NOMO-1 (cell line): Measurements from ENCODE around the gene TNKS2.

Source experiments
- DNase-seq, 2 experiments: peaks; one replicate each; lab custom pipeline; 2025; ENCODE audit not compliant: unreplicated experiment in 2 of 2; lab: John Stamatoyannopoulos, UW

Gene TNKS2

DNA sequence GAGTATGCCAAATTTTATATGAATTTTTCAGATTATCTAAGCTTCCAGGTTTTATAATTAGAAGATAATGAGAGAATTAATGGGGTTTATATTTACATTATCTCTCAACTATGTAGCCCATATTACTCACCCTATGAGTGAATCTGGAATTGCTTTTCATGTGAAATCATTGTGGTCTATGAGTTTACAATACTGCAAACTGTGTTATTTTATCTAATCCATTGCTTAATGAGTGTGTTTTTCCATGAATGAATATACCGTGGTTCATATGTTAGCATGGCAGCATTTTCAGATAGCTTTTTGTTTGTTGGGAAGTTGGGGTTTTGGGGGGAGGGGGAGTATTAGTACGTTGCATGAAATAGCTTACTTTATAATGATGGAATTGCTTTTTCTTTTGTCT lies 66.5 kb downstream of the TNKS2 start:
- DNase-seq: no peak

DNA sequence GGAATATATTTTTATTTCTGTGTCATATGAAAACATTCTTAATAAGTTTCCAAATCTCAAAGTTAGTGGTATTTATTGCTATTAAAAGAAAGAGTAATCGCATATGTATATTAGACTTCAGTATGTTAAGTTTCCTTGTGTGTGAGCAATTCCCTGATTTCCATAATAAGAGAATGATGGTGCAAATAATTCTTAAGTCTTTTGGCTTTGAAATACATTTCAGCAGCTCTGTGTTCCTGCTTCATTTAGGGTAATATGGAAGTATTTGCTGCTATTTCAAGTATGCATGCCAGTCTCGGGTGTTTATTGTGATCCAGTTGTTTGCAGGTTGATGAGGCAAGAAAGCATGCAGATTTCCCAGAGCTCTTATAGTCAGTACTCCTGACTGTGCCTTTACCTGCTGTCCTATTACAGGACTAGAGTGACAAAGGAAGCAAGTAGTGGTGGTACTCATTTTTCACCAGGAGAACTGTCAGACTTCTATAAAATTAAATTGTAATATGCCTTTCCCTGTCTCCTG lies 67.4 kb downstream of the TNKS2 start:
- no peak for DNase-seq

DNA sequence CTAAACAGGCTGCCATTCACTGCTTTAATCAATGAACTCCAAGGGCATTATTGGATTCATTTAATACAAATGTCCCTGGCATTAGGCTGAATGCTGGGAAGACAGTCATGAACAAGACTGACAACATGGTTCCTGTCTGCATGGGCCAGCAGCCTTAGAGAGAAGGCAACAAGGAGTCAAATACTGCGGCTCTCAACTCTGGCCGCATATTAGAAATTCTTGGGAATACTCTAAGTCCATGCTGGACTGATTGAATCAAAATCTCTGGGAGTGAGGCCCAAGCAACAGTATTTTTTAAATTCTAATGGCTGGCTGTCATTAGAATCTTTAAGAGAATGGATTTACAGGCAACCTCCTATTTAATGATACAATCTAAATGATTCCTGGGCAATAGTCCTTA lies 76.9 kb downstream of the TNKS2 start:
- no peak for DNase-seq

DNA sequence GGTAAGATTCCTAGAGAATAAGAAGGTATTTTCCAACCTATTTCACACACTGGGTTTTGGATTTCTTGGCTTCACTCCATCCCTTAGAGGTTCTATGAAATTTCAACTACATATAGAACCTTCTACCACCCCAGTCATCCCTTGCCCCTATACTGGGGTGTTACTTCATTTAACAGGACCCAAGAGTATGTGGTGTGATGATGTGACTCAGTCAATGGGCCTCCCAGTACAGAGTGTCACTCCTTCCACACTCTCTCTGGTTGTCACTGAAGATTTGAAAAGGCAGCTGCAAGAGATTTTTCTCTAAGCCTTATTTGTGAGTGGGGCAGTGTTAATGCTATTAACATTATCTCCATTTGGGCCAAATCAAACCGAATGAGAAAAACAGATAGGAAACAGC lies 77.6 kb downstream of the TNKS2 start:
- DNase-seq: no peak

DNA sequence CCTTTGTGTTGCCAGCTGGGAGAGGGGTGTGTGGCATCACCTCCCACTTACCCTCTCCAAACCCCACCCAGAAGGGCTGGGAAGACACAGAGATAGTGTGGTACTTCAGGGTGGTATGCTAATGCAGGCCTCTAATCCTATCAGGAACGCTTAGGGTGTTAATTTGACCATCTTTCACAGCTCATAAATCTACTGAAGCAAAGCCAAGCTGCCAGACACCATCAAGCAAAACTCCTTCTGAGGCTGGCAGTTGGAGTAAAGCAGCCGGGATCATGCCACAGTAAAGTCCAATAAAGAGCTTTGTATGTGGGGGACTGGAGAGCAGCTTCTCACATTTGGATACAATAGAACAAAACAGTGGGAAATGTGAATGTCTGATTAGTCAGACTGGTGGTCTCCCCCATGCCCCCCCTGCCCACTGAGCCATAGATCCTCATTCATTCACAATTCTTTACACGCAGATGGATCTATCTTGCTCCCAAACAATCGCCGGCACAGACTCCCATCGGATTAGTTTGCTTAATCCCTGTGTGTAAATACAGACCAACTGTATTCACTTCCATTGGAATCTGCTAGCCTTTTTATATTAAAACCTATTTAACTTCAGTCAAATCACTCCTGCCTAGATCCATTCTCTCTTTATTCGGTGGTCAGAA lies 81.4 kb downstream of the TNKS2 start:
- DNase-seq: no peak

DNA sequence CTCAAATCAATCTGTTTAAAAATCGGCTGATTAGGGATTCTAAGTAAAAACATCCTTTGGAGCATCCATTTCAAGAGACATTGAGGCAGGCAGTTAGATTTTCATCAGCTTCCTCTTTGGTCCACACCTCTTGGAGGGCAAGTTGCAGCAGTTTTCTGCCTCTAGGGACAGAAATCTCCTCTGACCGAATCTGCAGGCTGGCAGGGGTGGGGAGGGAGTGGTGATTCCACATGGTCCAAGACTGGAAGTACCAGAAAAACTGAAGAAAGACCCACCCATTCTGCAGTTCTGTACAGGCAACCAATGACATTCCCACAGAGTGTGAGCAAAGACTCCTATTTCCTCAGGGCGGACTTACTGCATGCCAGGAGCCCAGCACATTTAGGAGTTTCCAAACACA lies 82.1 kb downstream of the TNKS2 start:
- no peak for DNase-seq

DNA sequence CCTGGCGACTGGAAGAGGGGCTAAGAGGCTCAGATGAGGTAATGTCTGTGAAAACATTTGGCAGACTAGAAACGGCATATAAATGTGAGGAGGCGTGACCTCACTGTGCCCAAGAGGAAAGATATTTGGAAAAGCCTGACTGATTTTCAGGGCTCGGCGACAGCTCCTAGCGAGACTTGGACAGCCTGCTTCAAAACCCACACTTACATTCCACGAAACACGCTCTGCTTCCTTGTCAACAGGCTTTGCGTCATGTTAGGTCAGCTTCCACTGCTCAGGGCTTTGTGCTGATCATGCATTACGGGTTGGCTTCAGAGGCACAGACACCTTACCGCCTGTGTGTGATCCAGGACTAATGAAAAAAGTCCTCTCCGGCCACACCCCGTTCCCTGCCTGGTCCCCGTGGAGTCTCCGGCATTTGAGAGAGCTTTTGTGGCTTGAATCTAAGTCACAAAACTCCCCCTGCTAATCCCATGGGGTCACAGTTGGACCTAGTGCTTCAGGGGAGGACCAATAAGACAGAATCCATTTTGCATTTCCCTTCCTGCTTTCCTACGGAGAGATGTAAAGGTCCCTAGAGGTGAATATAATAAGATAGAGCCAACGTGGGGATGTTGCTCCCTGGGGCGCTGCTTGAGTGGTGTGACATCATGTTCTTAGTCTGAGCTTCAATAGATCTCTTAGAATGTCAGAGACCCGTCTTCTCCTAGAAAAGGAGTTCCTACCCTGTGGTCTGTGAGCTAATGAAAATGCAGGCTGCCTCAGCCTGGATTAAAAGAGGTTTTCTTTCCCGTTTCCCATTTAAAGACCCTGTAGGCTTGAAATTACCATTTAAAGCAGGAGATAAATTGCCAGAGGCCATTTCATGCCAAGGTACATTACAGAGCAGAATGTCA lies 85.6 kb downstream of the TNKS2 start:
- no peak for DNase-seq

DNA sequence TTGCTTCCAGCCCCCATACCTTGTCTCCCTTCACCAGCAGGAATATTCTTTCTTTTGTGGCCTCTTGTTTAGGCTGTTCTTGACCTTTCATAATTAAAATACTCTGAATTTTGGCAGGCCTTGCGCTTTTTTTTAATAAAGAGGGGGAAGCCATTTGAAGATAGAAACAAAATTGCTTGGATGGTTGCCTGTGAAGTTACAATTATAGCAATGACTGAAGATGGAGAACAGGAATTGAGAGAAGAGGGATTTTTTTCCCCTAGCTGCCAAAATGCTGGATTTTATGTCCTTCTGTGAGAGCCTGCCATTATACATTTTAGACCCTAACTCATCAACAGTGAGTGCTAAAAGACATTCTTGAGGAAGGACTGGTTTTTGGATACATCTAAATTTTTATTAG lies 86.3 kb downstream of the TNKS2 start:
- no peak for DNase-seq

DNA sequence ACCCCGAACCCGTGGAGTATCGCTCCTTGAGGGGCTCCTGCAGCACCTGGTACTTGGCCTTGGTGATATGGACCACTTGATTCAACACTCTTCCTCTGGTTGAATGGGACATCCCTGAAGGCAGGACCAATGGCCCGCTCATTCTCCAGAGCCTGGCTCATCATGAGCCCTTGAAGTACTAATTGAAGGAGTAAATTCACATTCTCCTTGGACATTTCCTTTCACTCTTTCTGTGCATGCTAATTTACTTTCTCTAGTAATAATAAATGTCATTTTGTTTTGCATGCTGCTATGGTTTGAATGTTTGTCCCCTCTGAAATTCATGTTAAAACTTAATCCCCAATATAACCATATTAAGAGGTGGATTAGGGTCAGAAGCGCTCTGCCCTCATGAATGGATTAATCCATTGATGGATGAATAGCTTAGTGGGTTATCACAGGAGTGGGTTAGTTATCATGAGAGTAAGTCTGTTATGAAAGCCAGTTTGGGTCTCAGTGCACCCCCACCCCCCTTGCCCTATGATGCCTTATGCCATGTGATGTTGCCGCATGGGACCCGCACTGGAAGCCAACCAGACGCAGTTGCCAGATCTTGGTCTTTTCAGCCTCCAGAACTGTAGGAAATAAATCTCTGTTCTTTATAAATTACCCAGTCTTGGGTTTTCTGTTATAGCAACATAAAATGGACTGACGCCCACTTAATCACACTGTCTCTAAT lies 87.3 kb downstream of the TNKS2 start:
- no peak for DNase-seq

DNA sequence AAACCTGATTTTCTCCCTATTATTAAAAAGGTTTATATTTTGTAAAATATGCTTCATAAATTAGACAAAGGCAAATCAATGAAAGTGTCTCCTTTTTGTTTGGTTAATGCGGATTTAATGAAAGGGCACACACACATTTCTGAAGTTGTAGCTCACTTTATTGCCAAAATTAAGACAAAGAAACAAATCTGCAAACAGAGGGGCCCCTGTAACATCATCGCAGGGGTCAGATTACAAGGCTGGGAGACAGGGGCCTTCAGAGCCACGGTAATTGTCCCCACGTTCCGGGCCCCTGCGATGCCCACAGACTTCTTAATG lies 88.7 kb downstream of the TNKS2 start:
- no peak for DNase-seq

DNA sequence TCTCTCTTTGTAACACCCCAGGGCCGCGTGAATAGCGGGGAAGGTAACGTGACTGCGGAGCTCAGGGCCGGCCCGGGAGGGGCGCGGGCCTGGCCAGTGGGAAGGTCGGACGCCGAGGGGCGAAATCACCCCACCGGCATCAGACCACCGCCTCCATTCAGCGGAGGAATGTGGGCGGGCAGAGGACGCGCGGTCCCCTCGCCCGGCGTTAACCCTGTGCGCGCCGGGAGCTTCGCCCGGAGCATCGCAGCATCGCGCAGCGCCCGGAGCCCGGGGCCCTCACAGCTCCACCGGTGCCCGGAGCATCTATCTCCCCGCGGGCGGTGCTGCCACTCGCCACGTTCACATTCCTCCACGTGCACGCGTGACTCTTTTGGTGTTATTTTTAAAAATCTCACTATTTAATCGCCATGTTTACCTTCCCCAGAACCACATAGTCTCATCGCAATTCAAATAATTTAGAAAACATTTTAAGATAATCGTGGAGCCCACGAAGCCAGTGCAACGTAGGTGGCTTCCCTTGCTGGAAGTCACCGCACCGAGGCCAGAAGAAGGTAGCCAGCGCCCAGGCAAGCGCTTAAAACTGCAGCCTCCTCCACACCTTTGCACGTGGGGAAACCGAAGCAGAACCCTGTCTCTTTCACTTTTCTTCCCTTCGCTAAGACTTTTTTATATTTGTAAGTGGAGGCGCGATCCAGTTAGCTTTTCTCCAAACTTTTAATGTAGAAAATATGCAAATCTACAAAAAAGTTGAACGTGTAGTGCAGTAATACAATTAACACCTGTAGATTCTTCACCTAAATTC lies 89.2 kb downstream of the TNKS2 start:
- DNase-seq: no peak

DNA sequence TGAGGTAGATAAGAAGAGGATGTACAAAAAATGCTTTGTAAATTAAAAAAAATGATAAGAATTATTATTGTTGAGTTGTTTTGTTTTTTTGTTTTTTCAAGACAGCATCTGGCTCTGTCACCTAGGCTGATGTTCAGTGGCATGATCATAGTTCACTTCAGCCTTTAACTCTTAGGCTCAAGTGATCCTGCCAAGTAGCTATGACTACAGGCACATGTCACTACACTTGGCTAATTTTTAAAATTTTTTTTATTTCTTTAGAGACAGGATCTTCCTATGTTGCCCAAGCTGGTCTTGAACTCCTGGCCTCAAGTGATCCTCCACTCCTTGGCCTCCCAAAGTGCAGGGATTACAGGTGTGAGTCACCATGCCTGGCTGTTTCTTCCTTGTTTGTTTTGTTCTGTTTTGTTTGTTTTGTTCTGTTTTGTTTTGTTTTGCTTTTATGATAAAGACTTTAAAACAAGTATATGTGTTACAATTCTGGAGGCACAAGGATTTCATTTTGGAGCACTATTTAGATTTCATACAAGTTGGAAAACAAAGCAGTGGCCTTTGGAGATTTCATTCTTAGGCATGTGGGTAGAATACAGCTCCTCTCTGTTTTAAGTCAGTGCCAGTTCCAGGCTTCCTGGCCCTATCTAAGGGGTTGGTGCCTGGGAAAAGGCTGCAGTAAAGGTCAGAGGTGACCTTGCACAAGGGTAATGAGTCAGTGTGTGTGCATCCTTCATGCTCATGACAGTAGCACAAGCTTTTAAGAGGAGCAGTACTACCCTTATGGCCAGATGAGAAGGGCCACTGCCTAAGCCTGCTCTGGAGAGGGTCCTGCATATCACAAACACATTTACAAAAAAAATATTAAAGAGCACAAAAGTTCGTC lies 93.1 kb downstream of the TNKS2 start:
- DNase-seq: no peak

DNA sequence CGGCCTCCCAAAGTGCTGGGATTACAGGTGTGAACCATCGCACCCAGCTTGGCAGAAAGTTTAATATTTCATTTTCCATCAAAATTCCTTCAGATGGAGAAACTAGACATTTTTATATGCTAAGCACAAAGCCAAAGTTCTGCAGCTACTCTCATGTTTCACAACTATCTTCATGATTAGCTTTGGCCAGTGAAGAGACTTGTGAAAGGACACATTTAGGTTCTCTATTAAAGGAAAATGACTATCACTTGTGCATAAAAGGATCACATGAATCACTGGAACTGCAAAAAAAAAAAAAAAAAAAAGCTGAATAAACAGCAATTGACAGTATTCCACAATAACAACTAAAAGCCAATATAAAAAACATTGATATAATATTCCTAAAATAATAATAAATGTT lies 94.8 kb downstream of the TNKS2 start:
- no peak for DNase-seq

DNA sequence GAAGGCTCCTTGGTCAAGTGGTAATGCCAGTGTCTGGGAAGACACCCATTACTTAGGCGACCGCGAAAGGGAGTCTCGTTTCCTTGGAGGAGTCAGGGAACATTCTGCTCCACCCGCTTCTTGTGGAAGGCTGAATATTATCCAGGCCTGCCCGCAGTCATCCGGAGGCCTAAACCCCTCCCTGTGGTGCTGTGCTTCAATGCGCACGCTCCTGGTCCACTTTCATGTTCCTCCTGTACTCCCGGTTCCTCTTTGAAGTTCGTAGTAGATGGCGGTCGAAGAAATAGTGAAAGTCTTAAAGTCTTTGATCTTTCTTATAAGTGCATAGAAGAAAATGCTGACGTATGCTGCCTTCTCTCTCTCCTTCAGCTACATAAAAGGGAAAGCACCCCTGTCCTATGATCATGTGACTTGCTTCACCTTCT lies 96.0 kb downstream of the TNKS2 start:
- peak; percentile 48 to 58 for DNase-seq

DNA sequence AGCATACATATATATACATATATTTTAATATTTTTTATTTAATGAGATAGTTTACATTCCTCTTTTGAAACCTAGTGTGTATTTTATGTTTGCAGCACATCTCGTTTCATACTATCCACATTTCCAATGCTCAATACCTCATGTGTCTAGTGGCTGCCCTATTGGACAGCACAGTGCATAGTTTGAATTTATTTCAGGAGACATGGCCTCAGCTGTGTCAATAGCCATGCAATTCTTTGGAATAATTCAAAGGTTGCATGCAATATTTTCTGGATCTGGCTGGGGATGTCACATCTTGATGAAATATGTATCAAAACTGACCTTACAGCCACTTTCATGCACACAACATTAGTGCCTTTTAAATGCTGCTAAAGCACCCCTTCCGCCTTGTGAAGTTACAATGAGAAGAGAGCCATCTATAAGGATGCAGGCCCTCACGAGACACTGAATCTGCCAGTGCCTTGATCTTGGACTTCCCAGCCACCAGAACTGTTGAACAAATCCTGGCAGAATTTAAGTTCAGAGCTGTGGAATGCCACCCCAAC lies 98.1 kb downstream of the TNKS2 start:
- DNase-seq: no peak

DNA sequence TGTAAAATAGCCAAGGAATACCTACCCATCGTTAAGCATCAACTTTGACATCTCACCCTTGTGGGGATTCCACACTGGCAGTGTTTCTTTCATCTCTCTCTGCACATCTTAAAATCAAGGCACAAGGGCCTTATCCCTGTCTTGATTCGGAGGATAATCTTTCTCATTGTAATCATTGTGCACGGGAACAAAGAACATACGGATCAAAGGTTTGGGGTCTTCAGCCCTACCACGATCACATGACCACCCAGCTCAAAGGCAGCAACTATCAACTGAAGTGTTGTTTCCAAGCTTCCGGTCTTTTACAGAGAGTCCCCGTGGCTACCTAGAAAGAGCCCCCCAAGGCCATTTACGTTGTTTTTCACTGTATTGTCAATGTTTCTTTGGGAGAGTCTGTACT lies 99.2 kb downstream of the TNKS2 start:
- DNase-seq: no peak

DNA sequence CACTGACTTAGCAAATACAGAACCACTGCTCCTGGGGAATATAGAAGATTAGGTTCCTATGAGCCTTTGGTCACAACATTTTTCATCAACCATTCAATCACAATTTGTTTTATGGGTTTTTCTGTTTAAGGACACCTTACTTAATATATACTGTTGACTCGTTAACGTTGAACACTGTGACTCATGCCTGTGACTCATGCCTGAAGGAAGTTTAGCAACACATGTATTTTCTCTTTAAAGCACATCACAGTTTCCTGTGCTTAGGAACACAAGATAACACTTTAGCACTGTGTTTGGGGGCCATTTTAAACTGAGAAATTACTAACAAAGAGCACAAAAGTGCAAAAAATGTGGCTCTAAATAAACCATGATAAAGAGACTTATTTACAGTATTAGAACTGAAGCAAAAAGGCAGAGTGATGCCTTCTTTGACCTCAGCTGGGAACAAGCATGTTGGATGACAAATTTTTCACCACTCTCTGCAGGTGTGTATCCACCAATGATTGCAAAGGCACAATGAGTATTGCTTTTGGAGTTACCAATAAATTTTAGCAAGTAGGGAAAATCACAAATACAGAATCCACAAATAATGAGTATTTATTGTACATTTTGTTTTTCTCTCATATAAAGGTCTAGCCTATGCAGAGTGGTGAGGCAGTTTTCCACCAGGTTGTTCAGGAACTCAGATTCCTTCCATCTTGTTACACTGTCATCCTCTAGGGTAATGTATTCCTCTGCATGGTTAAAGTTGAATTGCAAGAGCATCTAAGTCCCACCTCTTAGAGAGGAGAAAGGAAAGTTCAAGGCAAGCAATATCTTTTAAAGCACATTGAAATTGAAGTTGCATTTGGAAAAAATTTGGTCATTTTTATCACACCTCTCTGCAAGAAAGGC lies 103.8 kb downstream of the TNKS2 start:
- peak; percentile 66 to 98 for DNase-seq

DNA sequence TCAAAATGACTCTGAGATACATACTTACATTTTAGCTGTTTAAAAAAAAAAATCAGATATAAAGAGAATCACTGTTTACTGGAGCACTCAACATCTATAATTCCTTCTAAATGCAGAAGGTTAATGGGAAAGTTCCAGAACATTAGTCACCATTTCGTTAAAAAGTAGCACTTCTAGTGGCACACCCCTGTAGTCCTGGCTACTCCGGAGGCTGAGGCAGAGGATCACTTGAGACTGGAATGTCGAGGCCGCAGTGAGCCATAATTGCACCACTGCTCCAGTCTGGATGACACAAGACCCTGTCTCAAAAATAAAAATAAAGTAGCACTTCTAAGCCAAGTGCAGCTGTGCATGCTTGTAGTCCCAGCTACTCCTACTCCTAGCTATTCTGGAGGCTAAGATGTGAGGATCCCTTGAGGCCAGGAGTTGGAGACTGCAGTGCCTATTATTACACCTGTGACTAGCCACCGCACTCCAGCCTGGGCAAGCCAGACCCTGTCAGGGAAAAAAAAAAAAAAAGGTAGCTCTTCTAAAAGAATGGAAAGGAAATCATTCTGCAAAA lies 108.9 kb downstream of the TNKS2 start:
- DNase-seq: no peak
